ENCODE results near the gene TPD52L1.
"Not testable (repeated sequence)": the region's sequence is repeated elsewhere in the genome, so short reads cannot be mapped to it uniquely, and the experiment has no call there.

Gene TPD52L1

GRCh38 chr6:125153391-125154117, at the start of gene TPD52L1:
Gene TPD52L1, plus strand, starts transcription at chr6:125153773. Its CDS starts 179 bp downstream, at chr6:125153952.
- peak; percentile 78 for DNase-seq

- DNase-seq: peak; percentile 74
Observed at GRCh38 chr6:125104425-125104824, 49.1 kb upstream of the TPD52L1 start.

GRCh38 chr6:125107048-125107447, 46.5 kb upstream of the TPD52L1 start:
- no peak for DNase-seq

GRCh38 chr6:125107896-125108295, 45.7 kb upstream of the TPD52L1 start:
- no peak for DNase-seq

- no peak for DNase-seq
Observed at GRCh38 chr6:125110056-125110455, 43.5 kb upstream of the TPD52L1 start.

- DNase-seq: no peak
Observed at GRCh38 chr6:125111219-125111983, 42.2 kb upstream of the TPD52L1 start.

- DNase-seq: no peak
Observed at GRCh38 chr6:125112934-125113333, 40.6 kb upstream of the TPD52L1 start.

GRCh38 chr6:125114248-125114858, 39.2 kb upstream of the TPD52L1 start:
- peak; percentile 69 for DNase-seq

GRCh38 chr6:125116170-125116569, 37.4 kb upstream of the TPD52L1 start:
- no peak for DNase-seq

- no peak for DNase-seq
Observed at GRCh38 chr6:125116710-125117109, 36.9 kb upstream of the TPD52L1 start.

- no peak for DNase-seq
Observed at GRCh38 chr6:125117818-125118217, 35.8 kb upstream of the TPD52L1 start.

GRCh38 chr6:125120054-125120590, 33.5 kb upstream of the TPD52L1 start:
- DNase-seq: no peak

- DNase-seq: no peak
Observed at GRCh38 chr6:125121894-125122293, 31.7 kb upstream of the TPD52L1 start.

GRCh38 chr6:125123051-125123450, 30.5 kb upstream of the TPD52L1 start:
- DNase-seq: no peak

- no peak for DNase-seq
Observed at GRCh38 chr6:125123468-125124048, 30.0 kb upstream of the TPD52L1 start.

- no peak for DNase-seq
Observed at GRCh38 chr6:125124049-125124669, 29.4 kb upstream of the TPD52L1 start.

GRCh38 chr6:125125856-125126255, 27.7 kb upstream of the TPD52L1 start:
- not testable (repeated sequence) for DNase-seq

- DNase-seq: no peak
Observed at GRCh38 chr6:125129354-125129753, 24.2 kb upstream of the TPD52L1 start.

GRCh38 chr6:125132058-125132457, 21.5 kb upstream of the TPD52L1 start:
- no peak for DNase-seq

- DNase-seq: no peak
Observed at GRCh38 chr6:125136378-125136777, 17.2 kb upstream of the TPD52L1 start.

- DNase-seq: no peak
Observed at GRCh38 chr6:125138083-125138482, 15.5 kb upstream of the TPD52L1 start.

GRCh38 chr6:125140808-125141207, 12.8 kb upstream of the TPD52L1 start:
- no peak for DNase-seq

- no peak for DNase-seq
Observed at GRCh38 chr6:125142618-125143017, 11.0 kb upstream of the TPD52L1 start.
